ENCODE results near the gene HOPX. TPM values are rescaled to one million over a fixed set of nuclear protein-coding genes. Genes with fewer than 3 reads are reported as not detected.

Gene HOPX
- total and polyA plus RNA-seq, 2 of the 4 experiments (the other 2 are of a cell fraction) = 1.3 to 1.7 TPM

- H2BK20ac ChIP-seq (ENCODE audit: low read depth, low read length) = no peak overlapping the region
- H3K56ac ChIP-seq (ENCODE audit: extremely low read depth, insufficient read depth, low read length) = no peak overlapping the region
- TF ChIP-seq RFX5 (IDR thresholded peaks at IDR 0.05; ENCODE audit: low read depth, low read length) (no peak), CEBPB (IDR thresholded peaks at IDR 0.05; ENCODE audit: low read depth, low read length) (no peak), CTCF (conservative IDR thresholded peaks at IDR 0.05; ENCODE audit: low read depth, low read length) (no peak), POLR2A (IDR thresholded peaks at IDR 0.05; ENCODE audit: low read depth, low read length) (no peak), ELK1 (IDR thresholded peaks at IDR 0.05; ENCODE audit: borderline replicate concordance, low read depth, low read length) (no peak), SMC3 (IDR thresholded peaks at IDR 0.05; ENCODE audit: low read depth, low read length) (no peak), MAZ (IDR thresholded peaks at IDR 0.05; ENCODE audit: borderline replicate concordance, low read depth, low read length) (no peak), NFE2L2 (IDR thresholded peaks at IDR 0.05; ENCODE audit: low read depth, low read length) (no peak), CHD1 (IDR thresholded peaks at IDR 0.05; ENCODE audit: low read depth, low read length) (no peak)
- ChIA-PET CTCF (no interaction called here), POLR2A (ENCODE audit: unreplicated experiment) (no interaction called here)
- H3K23ac ChIP-seq (ENCODE audit: low read depth, low read length) = no peak overlapping the region
- H2BK5ac ChIP-seq (ENCODE audit: low read depth, low read length, poor library complexity, severe bottlenecking) = no peak overlapping the region
- H3K36me3 ChIP-seq (ENCODE audit: control insufficient read depth, insufficient read depth, low read length) = no peaks in the 10 kb centered on the region
- H4K5ac ChIP-seq (ENCODE audit: low read depth, low read length) = no peak overlapping the region
- in situ Hi-C loops (cut with MboI; ENCODE audit: low sequenced_read_pairs) = no loop called here
- no peak overlapping the region for H3K14ac ChIP-seq (replicated peaks; ENCODE audit: low read depth, low read length)
- no peak overlapping the region for H2BK15ac ChIP-seq (ENCODE audit: low read depth, low read length)
- H4K8ac ChIP-seq (ENCODE audit: low read depth in 2 of 2, low read length in 2 of 2) = no peak overlapping the region
- no peak overlapping the region for H2AK9ac ChIP-seq (replicated peaks; ENCODE audit: low read depth, low read length, poor library complexity)
- no peak overlapping the region for H3K18ac ChIP-seq (ENCODE audit: low read depth, low read length)
- H4K91ac ChIP-seq (ENCODE audit: insufficient read depth, low read depth, low read length) = no peak overlapping the region
- intact Hi-C loops (cut with micrococcal nuclease) = no loop called here
- H3K27me3 ChIP-seq (ENCODE audit: control insufficient read depth, insufficient read depth, low read length) = peaks cover 43% of the 10 kb centered on the region
- H2BK120ac ChIP-seq (ENCODE audit: low read depth, low read length) = no peak overlapping the region
- no peaks in the 10 kb centered on the region for H4K20me1 ChIP-seq (ENCODE audit: insufficient read depth, low read length)
- no peak overlapping the region for H3K4me2 ChIP-seq (ENCODE audit: low read depth, low read length)
- H3K9ac ChIP-seq (ENCODE audit: low read depth, low read length) = no peak overlapping the region
- H3K4me1 ChIP-seq (ENCODE audit: control insufficient read depth, insufficient read depth, low read length) = no peaks in the 10 kb centered on the region
- no peak overlapping the region for H3K4me3 ChIP-seq (ENCODE audit: insufficient read depth, low read depth, low read length)
- DNase-seq (no peak), ATAC-seq (ENCODE audit: low read depth) (no peak)
- dilution Hi-C loops (cut with HindIII; ENCODE audit: low sequenced_read_pairs, unreplicated experiment) = no loop called here
- no peak overlapping the region for H3K27ac ChIP-seq (ENCODE audit: insufficient read depth, low read length)
- H3K9me1 ChIP-seq (ENCODE audit: insufficient read depth, low read length) = 0 out of 2 replicates have a peak, but pooled peaks cover 3% of the 10 kb centered on the region
- no TSS peak for BruUV-seq (replicated peaks)
- H3K9me3 ChIP-seq (ENCODE audit: control insufficient read depth, insufficient read depth, low read length) = no peaks in the 10 kb centered on the region
- H3K79me1 ChIP-seq (ENCODE audit: low read depth in 1 of 2, low read length in 2 of 2) = no peaks in the 10 kb centered on the region
- no peak overlapping the region for H2AK5ac ChIP-seq (ENCODE audit: low read depth, low read length)
- H2AFZ ChIP-seq (replicated peaks; ENCODE audit: low read length, poor library complexity) = no peak overlapping the region
- no CpG with 5 or more reads among the region's 2 CpGs for WGBS, 2 experiments (ENCODE audit: extremely low coverage in 2 of 2, insufficient read length in 1 of 2)
- no peak overlapping the region for H3K4ac ChIP-seq (ENCODE audit: low read depth, low read length)
Measured at GRCh38 chr4:56683455-56683854, 2.4 kb upstream of the HOPX start.
